Activated T-cell treated with anti-CD3 and anti-CD28 coated beads, Interleukin-2, amount 50 U/mL, for 48 hours (primary cell): ENCODE measurements around the gene IRX4.

Source experiments
- DNase-seq, 2 experiments: peaks; one replicate each; pipeline ENCODE4 v3.0.0-alpha.2; 2020

IRX4 gene

DNA sequence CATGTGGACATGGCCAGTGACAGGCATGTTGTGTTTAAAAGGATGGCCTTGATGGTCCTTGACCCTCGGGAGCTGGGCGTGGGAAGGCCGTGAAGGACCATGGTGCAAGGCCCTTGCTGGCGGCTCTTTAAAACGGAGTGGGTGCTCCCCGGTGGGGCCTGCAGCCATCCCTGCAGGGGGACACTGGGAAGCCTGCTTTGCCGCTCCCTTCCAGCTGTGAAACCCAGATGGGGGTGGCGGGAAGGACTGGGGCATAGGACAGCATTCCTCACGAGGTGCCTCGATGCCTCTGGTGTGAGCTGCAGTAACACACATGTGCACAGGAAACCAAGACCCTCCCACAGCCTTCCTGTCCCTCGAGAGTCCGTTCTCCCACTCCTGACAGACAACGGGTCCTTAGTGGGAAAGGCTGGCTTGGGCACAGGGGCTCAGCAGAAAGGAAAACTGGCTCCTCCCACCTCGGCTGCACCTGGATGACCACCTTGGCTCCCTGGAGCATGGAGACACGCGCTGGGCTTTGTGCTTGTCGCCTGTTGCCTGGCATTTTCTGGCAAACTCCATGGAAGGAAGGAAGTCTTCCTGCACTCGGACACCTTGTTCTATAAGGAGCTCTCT is 30.3 kb upstream of the IRX4 start:
- no peak for DNase-seq

DNA sequence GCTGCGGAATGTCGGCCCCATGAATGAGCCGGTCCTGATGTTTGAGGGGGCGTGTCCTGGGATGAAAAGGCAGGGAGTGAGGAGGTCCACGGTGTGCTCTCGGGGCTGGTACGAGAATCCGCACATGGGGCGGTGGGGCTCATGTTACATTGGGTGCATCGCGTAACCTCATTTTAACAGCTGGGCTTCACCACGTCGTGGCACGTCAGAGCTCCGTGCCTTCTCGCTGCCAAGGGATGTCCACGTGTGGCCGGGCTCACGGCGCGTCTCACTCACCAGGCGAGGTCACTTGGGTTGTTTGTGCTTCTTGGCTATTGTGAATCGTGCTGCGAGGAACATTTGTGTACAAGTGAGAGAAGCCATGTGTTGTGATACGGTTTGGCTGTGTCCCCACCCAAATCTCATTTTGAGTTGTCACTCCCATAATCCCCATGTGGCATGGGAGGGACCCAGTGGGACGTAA is 29.1 kb upstream of the IRX4 start:
- DNase-seq, result no peak

DNA sequence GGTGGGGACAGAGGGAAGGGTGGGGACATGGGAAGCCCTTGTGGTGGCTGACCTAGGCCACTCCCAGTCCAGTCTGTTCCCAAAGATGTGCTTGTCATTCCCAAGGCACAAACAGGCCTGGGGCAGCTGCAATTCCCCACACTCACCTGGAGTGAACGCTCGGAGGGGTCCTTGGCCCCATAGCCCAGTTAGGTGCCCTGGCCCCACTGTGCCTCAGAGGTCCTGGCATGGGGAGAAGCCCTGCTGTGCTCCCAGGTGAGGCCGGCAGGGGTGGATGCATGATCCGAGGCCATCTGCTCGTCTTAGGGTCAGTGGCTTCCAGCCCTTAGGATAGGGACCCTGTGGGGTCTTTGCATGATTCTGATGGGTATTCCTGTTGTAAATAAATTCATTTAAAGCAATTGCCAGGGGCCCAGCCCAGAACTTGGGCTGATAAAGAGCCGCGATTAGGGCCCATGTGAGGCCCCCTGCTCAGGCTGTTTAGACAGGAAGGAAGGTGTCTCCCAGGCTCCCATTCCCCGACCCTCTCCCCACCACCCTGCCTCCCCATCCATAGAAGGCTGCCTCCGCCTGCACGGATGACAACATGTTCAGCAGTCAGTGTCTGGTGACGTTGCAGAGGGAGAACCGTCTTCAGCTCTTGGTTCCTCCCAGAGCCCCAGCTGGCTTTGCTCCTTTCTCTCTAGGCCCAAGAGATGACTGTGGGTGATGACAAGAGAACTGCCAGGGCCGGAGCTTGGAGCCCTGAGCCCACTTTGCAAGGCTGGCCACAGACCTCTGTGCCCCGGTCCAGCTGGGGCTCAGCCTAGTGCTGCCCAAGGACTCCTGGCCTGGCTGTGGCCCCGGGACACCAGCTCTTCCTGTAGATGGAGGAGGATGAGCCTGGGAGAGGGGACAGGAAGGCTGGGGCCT is 28.4 kb upstream of the IRX4 start:
- DNase-seq, result no peak

DNA sequence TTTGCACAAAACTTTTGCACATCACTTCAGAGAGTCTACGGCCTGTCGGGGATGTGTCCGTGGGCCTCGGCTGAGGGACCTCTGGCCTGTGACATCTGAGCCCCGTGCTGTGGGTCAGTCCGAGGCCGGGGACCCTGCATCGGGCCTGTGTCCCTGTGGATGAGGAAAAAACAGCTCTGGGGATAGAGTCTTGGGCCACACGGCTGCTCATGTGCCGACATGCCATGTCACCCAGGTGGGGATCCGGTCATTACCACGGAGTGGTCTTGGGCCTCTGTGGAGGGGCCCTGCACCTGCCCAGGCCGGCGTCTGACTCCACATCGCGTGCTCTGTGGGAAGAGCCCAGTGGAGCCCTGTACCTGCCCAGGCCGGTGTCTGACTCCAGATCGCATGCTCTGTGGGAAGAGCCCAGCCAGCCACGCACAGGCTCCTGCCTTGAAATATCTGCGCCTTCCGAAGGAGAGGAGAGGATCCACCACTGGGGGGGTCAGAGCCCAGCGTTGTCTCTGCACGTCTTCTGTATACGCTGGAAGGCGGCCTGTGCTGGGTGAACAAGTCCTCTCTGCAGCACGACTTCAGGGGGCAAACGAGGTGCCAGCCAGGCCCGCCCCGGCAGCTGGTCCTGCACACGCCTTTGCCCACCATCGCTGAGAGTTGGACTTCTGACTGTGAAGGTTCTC is 27.5 kb upstream of the IRX4 start:
- DNase-seq, result no peak

DNA sequence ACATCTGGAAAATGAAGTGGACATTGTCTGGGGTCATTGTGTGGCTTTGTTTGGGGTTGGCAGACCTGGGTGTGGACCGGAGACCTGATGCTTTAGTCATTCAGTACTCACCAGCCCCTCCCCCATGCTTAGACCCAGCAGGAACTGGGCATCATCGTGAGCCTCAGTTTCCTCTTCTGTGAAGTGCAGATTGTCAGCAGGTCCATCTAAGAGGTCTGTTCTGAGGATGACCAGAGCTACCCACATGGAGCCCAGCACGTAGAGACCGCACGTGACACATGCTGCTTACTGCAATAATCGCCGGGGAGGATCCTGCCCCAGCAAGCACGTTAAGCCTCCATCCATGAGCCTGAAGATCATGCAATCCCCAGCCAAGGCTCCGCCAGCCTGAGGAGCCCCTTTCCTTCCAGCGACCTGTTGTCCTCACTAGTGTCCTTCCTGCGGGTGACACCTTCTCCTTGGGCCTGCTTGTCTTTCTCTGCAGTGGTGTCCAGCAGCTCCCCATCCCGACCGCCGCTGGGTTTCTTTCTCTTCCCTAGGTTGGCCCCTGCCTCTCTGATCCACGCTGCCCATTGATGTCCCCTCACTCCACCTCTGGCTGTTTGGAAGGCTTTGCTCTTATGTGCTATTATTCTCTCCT is 26.7 kb upstream of the IRX4 start:
- DNase-seq, result no peak

DNA sequence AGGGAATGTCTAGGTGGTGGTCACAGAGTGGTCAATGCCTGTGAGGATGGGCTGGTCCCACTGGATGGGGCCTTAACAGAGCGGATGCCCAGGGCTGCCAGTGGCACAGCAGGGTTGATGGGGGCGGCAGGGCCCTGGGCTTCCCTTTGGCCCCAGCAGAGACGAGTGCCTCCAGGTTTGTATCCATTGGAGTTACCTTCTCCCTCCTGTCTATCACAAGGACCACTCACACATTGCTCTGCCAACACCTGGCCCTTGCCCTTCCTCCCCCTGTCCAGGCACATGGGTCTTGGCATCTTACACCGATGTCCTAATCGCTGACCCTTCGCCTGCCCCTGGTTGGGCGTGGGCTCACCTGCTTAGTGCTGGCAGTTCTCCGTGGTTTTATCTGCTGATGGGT is 26.2 kb upstream of the IRX4 start:
- DNase-seq, result no peak

DNA sequence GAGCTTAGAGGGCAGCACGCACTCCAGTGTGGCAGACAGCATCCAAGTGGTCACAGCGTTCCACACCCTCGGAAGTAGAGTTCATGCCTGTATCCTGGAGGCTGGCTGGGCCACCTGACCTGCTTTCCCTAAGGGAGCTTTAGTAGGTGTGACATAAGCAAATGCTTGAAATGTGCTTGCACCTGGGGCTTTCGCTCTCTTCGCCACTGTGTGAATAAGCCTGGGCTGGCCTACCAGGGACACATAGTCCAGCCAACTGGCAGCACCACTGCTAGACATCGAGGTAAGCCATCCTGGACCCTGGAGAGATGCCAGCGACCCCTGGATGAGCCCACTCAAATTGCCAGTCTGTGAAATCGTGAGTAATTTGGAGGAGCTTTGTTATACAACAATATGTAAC is 24.9 kb upstream of the IRX4 start:
- no peak for DNase-seq

DNA sequence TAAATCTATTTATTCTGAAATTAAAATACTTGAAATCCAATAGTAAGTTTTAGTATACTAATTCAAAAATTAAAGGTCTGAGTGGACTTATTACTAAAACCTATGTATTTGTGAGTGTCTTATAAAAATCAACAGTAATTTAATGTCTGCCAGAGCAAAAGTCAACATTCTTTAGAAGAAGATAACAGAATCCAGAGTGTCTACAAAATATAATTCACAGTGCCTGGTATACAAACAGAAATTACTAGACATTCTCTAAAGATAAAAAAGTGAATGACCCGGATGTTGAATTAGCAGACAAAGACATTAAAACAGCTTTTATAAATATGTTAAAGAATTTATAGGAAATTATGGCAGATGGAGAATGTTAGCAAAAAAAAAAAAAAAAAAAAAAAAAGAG is 22.4 kb upstream of the IRX4 start:
- no peak for DNase-seq

DNA sequence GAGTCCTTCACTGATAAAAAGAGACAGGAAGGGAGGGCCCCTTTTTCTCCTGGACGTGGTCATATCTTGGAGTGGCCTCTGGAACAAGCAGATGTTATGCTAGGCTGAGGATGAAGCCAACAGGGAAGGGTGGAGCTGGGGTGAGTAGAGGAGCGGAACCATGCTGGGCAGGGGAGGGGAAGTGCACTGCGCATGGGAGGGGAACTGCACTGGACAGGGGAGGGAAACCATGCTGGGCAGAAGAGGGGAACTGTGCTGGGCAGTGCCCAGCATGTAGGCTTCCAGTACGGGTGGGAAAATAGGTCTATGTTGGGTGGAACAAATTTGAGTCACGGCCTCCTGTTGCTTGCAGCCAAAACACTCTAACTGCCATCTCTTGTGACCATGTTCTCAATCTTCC is 19.3 kb upstream of the IRX4 start:
- DNase-seq, result no peak

DNA sequence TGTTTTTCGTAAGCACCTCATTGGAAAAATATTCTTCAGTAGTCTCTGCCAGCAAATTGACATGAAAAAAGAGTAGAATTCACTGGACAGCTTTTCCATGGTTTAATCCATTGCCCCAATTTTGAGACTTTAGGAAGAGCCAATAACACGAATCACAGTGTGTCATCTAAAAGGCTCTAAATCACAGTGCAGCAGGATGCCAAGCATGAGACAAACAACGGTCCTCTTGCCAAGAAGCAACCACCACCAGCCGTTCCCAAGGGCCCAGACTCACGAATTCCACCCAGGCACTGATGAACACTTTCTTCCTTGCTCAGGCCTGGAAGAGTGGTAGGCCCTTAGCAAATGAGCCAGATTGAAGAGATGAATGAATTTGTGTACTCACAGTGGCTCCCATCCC is 18.3 kb upstream of the IRX4 start:
- DNase-seq, result no peak

DNA sequence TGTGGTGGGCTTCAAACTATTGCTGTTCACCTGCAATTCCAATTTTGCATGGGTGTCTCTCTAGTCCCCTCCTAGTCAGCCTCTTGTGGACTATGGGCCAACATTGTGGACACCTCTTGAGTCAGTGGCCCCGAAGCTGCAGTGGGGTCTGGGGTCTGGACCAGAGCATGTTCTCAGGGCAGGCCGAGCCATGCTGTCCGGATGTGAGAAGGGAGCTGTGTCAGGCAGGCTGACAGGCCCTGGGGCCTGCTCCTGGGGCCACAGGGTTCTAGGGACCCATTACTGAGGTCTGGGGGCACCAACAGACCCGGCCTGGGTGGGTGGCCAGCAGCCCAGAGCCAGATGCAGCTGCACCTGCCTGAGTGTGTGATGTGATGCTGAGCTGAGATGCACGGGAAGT is 16.5 kb upstream of the IRX4 start:
- no peak for DNase-seq

DNA sequence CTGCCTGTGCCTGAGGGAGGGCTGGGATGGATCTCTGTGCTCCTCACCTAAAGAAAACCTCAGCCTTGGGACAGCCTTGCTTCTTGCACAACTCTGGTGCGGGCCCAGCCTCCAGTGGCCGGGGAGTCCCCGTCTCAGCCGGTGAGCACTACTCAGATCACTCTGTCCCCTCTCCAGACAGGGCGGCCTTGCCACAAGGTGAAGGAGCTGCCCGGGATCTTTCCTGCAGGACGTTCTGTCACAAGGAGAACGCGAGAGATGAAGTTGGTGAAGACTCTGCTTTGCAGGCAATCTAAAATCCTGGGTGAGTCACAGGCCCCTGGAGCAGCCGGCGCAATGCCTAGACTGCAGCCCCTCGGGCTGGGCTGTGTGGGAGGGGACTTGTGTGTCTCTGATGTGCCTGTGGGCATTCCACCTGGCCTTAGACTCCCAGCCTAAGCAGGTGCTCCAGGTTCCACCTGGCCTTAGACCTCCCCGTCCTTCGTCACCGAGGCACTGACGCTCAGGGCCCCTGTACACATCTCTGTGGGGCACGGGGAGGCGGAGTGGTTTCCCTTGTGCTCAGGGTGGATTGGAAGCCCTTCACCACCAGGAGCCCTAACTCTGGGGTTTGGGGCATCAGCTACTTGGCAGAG is 15.2 kb upstream of the IRX4 start:
- no peak for DNase-seq

DNA sequence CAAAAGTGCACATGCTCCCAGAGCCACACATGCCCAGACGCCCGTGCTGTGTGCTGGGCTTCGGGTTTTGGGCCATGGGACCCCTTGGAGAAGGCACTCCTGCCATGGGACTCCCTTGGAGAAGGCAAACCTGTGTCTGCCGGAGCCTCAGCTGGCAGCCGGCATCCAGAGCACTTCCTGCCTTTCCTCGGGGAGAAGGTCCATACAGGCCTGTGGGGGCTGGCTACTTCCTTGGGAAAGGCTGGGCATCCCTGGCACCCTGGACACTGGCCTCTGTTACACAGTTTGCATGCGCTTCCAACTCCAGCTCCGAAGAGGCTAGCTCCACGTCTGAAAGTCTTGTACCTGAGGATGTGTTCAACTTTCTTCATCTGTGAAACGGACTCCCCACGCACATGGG is 14.7 kb upstream of the IRX4 start:
- DNase-seq, result no peak

DNA sequence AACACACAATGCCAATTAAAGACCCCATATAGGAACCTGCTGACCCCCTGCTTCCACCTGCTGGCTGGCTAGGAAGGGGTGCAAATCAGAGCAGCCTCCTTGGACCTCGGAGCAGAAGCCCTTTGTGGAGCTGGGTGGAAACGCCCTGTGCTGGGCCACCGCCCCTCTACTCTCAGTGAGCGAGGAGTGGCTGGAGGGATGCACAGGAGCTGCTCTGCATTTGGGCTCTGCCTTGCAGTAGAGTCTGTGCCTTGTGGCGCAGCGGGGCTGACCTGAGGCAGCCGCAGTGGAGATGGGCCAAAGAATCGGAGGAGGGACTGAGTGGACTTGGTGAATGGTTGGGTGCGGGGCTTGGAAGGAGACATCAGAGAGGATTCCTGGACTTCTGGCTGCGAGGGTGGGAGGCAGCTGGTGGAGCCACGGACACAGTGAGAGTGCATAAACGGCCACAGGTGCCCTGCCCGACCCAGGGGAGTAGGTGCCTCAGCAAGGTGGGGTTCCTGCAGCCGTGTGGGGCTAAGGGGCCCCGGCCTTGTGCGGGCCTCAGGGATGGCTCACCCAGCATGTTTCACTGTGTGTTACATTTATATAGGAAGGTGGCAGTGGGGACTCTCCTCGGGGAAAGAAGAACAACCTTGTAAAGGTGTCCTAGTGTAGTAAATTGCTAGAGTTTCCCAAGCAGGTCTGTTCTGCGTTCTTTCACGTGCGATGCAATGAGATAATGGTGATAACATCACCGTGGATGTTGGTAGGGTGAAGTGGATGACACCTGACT is 14.1 kb upstream of the IRX4 start:
- DNase-seq, result no peak

DNA sequence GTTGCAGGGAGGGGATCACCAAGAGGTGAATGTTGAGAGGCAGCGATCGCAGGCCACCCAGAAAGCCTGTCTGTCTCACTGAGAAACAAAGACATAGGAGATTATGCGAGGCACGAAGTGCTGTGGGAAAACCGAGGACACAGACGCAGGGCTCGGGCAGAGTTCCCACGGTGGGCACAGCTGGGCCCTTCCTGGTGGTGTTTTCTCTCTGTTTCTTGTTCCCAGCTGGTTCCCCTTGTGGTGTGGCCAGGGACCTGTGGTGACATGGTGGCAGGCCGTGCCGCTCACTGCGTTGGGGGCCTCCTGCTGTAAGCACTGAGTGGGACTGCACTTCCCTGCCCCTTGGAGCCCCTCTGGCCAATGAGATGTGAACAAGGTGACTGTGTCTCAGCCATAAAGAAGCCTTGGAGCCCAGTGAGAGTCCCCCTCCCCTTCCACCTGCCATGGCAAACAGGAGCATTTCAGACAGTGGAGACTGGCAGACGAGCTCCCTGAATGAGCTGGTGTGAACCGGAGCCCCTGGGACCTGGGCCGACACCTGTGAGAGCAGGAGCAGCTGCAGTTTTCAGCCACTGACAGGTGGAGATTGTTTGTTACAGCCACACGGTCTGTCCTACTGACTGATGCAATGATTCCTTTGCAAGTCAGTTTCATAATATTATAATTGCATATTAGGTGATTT is 13.2 kb upstream of the IRX4 start:
- no peak for DNase-seq

DNA sequence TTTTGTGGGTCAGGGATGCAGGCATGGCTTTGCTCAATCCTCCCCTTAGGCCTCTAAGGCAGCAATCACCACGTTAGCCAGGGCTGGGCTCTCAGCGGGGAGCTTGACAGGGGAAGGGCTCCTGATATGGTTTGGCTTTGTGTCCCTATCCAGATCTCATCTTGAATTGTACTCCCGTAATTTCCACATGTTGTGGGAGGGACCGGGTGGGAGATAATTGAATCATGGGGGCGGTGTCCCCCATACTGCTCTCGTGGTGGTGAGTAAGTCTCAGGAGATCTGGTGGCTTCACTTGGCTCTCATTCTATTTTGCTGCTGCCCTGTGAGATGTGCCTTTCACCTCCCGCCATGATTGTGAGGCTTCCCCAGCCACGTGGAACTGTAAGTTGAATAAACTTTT is 11.5 kb upstream of the IRX4 start:
- DNase-seq, result no peak

DNA sequence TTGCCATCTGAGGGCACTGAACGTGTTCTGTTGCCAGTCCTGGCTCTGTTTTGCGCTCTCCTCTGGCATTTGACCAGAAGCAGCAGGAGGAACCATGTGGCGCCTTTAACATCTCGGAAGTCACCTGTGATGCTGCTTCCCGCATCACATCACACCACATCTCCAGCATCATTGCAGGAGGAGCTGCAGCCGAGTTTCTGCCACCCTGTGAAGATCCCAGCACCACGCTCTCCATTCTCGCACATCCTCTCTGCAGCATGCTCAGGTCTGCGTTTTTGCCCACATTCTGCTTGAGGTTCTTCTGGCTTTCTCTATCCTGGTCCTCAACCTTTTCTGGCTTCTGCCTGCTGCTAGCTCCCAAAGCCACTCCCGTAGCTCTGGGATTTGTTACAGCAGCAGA is 11.0 kb upstream of the IRX4 start:
- no peak for DNase-seq

DNA sequence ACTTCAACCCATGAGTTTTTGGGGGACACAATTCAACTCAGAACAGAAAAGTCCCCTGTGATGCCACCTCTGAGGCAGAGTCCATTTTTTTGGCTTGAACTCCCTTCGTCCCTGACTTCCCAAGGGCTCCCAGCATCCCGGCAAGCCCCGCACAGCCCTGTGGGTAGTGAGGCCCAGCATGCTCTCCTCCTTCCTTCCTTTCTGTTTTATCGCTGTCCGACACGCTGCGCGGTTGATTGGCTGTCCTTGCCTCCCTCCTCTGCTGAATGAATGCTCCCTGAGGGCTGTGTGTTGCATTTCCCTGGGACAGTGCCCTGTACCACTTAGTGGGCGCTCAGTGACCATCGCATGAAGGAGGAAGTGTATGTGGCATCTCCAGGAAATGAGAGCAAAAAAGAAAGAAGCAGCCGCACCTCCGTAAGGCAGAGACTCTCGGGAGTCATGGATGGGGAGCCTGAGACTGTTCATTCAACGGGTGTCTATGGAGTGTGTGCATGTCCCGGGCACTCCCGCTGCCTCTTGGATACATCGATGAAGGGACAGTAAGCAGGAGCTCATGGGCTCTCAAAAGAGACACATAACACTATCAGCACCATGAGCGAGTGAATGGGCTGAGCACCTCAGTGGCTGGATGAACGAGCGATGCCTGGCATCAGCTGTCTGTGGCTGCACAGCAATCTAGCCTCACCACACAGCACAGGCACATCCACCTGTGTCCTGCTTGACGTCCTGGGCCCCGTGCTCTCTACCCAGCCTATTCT is 10.1 kb upstream of the IRX4 start:
- DNase-seq, result no peak

DNA sequence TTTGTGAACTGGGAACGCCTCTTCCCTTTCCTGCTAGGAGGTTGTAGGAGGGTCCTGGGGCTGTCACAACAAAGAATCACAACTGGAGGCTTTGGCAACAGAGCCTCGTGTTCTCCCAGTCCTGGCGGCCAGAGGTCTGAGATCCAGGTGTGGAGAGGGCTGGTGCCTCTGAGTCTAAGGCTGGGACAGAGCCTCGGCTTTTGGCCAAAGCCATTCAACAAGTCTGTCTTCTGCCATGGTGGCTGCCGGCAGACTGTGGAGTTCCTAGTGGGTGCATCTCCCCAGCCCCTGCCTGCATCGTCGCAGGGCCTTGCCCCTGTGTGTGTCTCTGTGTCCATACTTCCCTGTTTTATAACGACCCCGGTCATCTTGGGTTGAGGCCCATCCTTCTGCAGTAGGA is 9.5 kb upstream of the IRX4 start:
- DNase-seq, result no peak

DNA sequence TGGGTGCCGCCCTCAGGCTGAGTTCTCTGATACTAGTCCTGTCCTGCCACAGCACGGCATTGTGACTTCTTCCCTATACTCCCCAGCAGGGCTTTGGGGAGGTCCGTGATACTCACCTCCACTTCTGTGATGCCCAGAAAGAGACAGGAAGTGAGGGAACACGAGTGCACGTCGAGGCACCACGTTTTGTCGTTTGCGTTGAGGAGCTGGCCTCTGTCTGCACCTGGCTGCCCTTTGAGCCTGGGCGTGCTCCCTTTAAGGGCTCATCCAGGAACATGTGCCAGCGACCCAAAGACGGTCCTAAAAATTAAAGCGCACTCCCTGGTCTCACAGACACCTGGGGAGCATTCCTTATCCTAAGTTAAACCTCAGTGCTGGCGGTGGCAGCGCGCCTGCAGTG is 8.7 kb upstream of the IRX4 start:
- DNase-seq, result no peak

DNA sequence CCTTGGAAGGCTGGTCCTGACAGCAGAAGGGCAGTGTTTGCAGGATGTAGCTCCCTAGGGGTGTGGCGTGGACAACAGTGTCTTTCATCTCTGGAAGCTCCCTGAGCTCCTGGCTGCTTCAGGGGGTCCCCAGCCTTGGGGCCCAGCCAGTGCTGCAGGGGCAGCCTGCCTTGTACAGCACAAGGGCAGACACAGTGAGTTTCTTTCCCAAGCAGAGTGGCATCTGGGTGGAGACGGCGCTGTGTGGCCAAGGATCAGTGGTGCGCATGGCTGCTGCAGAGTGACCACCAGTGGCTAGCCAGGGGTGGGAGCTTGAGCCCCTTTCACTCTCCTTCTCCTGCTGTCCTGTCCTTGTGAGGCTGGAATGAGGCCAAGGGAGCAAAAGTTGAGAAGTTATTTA is 7.6 kb upstream of the IRX4 start:
- DNase-seq, result no peak
